Measurements from ENCODE around the gene RAB3C.

- TF ChIP-seq EZH2phosphoT487 (IDR thresholded peaks at IDR 0.05; ENCODE audit: borderline replicate concordance) (no peak), CTCF (conservative IDR thresholded peaks at IDR 0.05; ENCODE audit: low read length) (peak; percentile 67)
Measured at GRCh38 chr5:58849921-58850667, 267.2 kb downstream of the RAB3C start.
